Measurements from ENCODE around the gene CNPY4. TPM values are rescaled to one million over a fixed set of nuclear protein-coding genes. Genes with fewer than 3 reads are reported as not detected.

CNPY4 gene
- total RNA-seq, 2 donors from 2014 or later: 6.1 to 6.2 TPM

DNA sequence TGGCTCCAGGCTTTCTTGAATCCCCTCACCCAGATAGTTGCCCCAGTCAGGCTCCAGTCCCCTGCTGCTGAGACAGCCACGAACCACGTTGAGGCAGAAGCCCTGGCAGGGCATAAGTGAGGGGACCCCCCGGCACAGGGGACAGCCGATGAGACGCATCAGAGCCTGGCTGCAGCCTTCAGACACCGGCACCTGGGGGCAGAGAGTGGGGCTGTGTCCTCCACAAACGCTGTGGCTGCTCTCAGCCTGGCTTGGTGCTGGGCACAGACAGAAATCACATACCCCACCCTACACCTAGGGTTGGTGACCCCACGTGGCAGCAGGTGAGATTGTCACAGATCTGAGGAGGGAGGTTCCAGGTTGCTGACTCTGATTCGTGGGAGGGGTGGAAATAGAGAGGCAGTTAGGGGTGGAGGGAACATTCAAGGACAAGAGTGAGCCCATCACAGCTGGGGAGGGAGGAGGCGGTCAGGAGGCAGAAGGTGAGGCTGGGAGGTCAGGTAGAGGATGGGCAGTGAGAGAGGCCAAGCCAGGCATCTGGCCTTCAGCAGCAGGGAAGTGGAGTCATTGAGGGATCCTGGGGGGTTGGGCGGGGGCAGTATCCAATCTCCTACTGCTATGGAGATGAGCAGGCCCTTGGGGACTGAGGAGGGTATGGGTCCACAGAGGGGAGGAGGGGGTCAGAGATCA is 54.5 kb downstream of the CNPY4 start:
- DNase-seq (ENCODE audit: low spot score): no peak
- Histone ChIP-seq H3K4me3 (no peak overlapping the region), H3K4me1 (peaks cover 0 to 26% of the 10 kb centered on the region in 2 donors), H3K27ac (no peak overlapping the region), H3K36me3 (no peaks in the 10 kb centered on the region), H3K9me3 (no peaks in the 10 kb centered on the region), H3K27me3 (peaks cover 4 to 9% of the 10 kb centered on the region in 2 donors)
- TF ChIP-seq CTCF (IDR thresholded peaks at IDR 0.05): no peak

DNA sequence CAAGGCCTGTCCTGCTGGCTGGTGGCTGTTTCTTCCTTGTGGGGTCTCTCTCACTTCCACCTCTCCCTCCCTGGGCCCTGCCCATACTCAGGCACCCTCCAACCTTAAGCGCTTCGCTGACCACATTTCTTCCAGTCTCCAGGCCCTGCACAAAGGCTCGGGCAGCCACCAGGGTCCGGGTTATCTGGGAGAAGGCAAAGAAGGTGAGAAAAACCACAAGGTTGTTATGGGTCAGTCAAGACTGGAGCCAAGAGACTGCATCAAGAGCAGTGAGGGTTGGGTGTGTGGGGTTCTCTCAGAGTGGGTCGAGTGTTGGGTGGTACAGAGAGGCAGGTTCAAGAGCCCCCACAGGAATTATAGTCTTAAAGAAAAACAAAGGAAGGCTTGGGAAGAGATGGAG is 55.1 kb downstream of the CNPY4 start:
- Histone ChIP-seq H3K36me3 (no peaks in the 10 kb centered on the region), H3K4me3 (no peak overlapping the region), H3K4me1 (peaks cover 0 to 24% of the 10 kb centered on the region in 2 donors), H3K9me3 (no peaks in the 10 kb centered on the region), H3K27ac (no peak overlapping the region), H3K27me3 (peaks cover 4 to 9% of the 10 kb centered on the region in 2 donors)
- no peak for DNase-seq (ENCODE audit: low spot score)
- no peak for TF ChIP-seq CTCF (IDR thresholded peaks at IDR 0.05)

MicroRNAs encoded within 50 kb of the gene (microRNA counts, 767-probe panel; counts per million panel counts)
- microRNA hsa-miR-106b-5p: 2,457 to 4,473 counts per million in 2 donors
- 3,820 to 9,537 counts per million in 2 donors for microRNA hsa-miR-25-3p
- microRNA hsa-miR-93-5p: 3,619 to 8,464 counts per million in 2 donors

Small RNA genes lying within 50 kb of the gene (microRNA-seq; reads per million reads assigned to microRNA genes)
- gene MIR106B (ENCODE audit: borderline number of aligned reads in 2 of 2, borderline replicate concordance in 1 of 2): 756 to 2,174 reads per million in 2 donors
- gene MIR25 (ENCODE audit: borderline number of aligned reads in 2 of 2, borderline replicate concordance in 1 of 2): 266 to 517 reads per million in 2 donors
- gene MIR4658 (ENCODE audit: borderline number of aligned reads in 2 of 2, borderline replicate concordance in 1 of 2): 0 reads per million in 2 donors
- 2,291 to 3,534 reads per million in 2 donors for gene MIR93 (ENCODE audit: borderline number of aligned reads in 2 of 2, borderline replicate concordance in 1 of 2)

Other genes with a start within 250 kb of the CNPY4 start
- gene OR2AE1, start 242.6 kb upstream of the CNPY4 start, total RNA-seq: under 1 TPM in 1 of 2 donors, not detected in 1; 0.43 TPM
- 10 to 100 TPM in 1 of 2 donors, 1 to 10 TPM in 1; 8.8 to 13.3 TPM for gene TRIM4, start 200.1 kb upstream of the CNPY4 start, total RNA-seq
- gene GJC3, start 190.0 kb upstream of the CNPY4 start, total RNA-seq: not detected
- gene AZGP1, start 143.6 kb upstream of the CNPY4 start, total RNA-seq: 10 to 100 TPM; 11.3 to 46.5 TPM
- 10 to 100 TPM; 19.8 to 20.0 TPM for gene ZKSCAN1, start 104.0 kb upstream of the CNPY4 start, total RNA-seq
- 1 to 10 TPM; 6.7 to 7.1 TPM for gene ZSCAN21, start 69.9 kb upstream of the CNPY4 start, total RNA-seq
- gene ZNF3, start 37.9 kb upstream of the CNPY4 start, total RNA-seq: 10 to 100 TPM; 11.8 to 16.1 TPM
- gene COPS6, start 30.7 kb upstream of the CNPY4 start, total RNA-seq: 10 to 100 TPM; 46.7 to 64.2 TPM
- 10 to 100 TPM in 1 of 2 donors, 1 to 10 TPM in 1; 8.3 to 13.0 TPM for gene MCM7, start 18.2 kb upstream of the CNPY4 start, total RNA-seq
- gene AP4M1, start 18.0 kb upstream of the CNPY4 start, total RNA-seq: 10 to 100 TPM; 12.2 to 12.4 TPM
- 10 to 100 TPM; 41.7 to 49.1 TPM for gene TAF6, start 276 bp upstream of the CNPY4 start, total RNA-seq
- gene MBLAC1, start 7.3 kb downstream of the CNPY4 start, total RNA-seq: 1 to 10 TPM; 3.3 to 6.1 TPM
- 100 to 1,000 TPM; 153 to 168 TPM for gene LAMTOR4, start 29.3 kb downstream of the CNPY4 start, total RNA-seq
- 1 to 10 TPM; 5.1 to 8.3 TPM for gene TRAPPC14, start 39.1 kb downstream of the CNPY4 start, total RNA-seq
- 1 to 10 TPM; 1.3 to 2.4 TPM for gene GAL3ST4, start 49.0 kb downstream of the CNPY4 start, total RNA-seq
- under 1 TPM in 1 of 2 donors, not detected in 1; 0.12 TPM for gene GPC2, start 57.7 kb downstream of the CNPY4 start, total RNA-seq
- gene STAG3, start 58.3 kb downstream of the CNPY4 start, total RNA-seq: not detected
- gene PVRIG, start 100.3 kb downstream of the CNPY4 start, total RNA-seq: under 1 TPM in 1 of 2 donors, not detected in 1; 0.43 TPM
- gene SPDYE3, start 188.1 kb downstream of the CNPY4 start, total RNA-seq: not detected
- 1 to 10 TPM; 9.3 to 9.8 TPM for gene PILRB, start 238.5 kb downstream of the CNPY4 start, total RNA-seq